Endodermal cell (in vitro differentiated cells): ENCODE data around the gene GART. TPM values are rescaled to one million over a fixed set of nuclear protein-coding genes. Genes with fewer than 3 reads are reported as not detected.
"Not testable (repeated sequence)": the region's sequence is repeated elsewhere in the genome, so short reads cannot be mapped to it uniquely, and the experiment has no call there.

Experiments used
- DNase-seq: peaks from one replicate; pipeline ENCODE4 v3.0.0-alpha.2; 2017
- H3K27ac ChIP-seq: 2 replicates; pipeline ENCODE4 v1.5.1; 2013; ENCODE audit warnings: mild to moderate bottlenecking, low read depth, low read length, moderate library complexity
- H3K27me3 ChIP-seq: 2 replicates; pipeline ENCODE4 v1.6.1; 2013; ENCODE audit warnings: mild to moderate bottlenecking, low read length, moderate library complexity; ENCODE audit not compliant: insufficient read depth, control insufficient read depth, poor library complexity, severe bottlenecking
- H3K36me3 ChIP-seq: 2 replicates; pipeline ENCODE4 v1.7.0; 2013; ENCODE audit warnings: mild to moderate bottlenecking, low read length, moderate library complexity; ENCODE audit not compliant: control insufficient read depth, insufficient read depth
- H3K4me1 ChIP-seq: one replicate; pipeline ENCODE4 v1.7.0; 2013; ENCODE audit warnings: low read length; ENCODE audit not compliant: control insufficient read depth, insufficient read depth
- H3K4me3 ChIP-seq: 2 replicates; pipeline ENCODE4 v1.5.1; 2013; ENCODE audit warnings: mild to moderate bottlenecking, low read length, moderate library complexity
- H3K9ac ChIP-seq: 2 replicates; pipeline ENCODE4 v1.6.1; 2013; ENCODE audit warnings: mild to moderate bottlenecking, low read length, moderate library complexity; ENCODE audit not compliant: poor library complexity, severe bottlenecking; ENCODE audit errors: extremely low read depth
- H3K9me3 ChIP-seq: 2 replicates; pipeline ENCODE4 v1.6.1; 2013; ENCODE audit warnings: mild to moderate bottlenecking, low read length, moderate library complexity; ENCODE audit not compliant: control insufficient read depth
- H3K27ac Mint-ChIP-seq: 2 replicates; pipeline ENCODE4 v1.8.0; 2020; ENCODE audit warnings: mixed read lengths
- H3K27me3 Mint-ChIP-seq: 2 replicates; pipeline ENCODE4 v1.8.0; 2021; ENCODE audit warnings: mild to moderate bottlenecking, mixed read lengths; ENCODE audit not compliant: insufficient read depth
- H3K36me3 Mint-ChIP-seq: 2 replicates; pipeline ENCODE4 v1.8.0; 2020; ENCODE audit warnings: low read depth, mixed read lengths
- H3K4me1 Mint-ChIP-seq: 2 replicates; pipeline ENCODE4 v1.8.0; 2020; ENCODE audit warnings: mixed read lengths
- H3K4me3 Mint-ChIP-seq: 2 replicates; pipeline ENCODE4 v1.8.0; 2020; ENCODE audit warnings: mild to moderate bottlenecking, moderate library complexity, mixed read lengths
- H3K9me3 Mint-ChIP-seq: 2 replicates; pipeline ENCODE4 v1.8.0; 2020; ENCODE audit warnings: mild to moderate bottlenecking, mixed read lengths
- CTCF ChIP-seq: fragments of 200-600 bp; sonication (generic); conservative IDR thresholded peaks from 2 replicates; pipeline ENCODE4 v1.5.0; 2021; ENCODE audit warnings: antibody characterized with exemption, mild to moderate bottlenecking
- WGBS, 2 experiments: methylation state at CpG; one replicate each; pipeline versions ENCODE4 v1.1.5 to v1.1.7; 2013; ENCODE audit warnings: missing lambda C conversion rate in 2 of 2, mixed read lengths in 1 of 2; ENCODE audit not compliant: insufficient coverage in 1 of 2, insufficient read length in 1 of 2; 5-methylcytosine and 5-hydroxymethylcytosine counted together
- total RNA-seq, 2 donors: library from RNA; stranded (reverse); fragmentation: NEBNext Ultra II Directional in 1 of 2; extraction: Animal tissue kit (Norgen Biotek cat#: 25700) in 1 of 2; gene quantifications; 2 replicates in 1 of 2; 3 replicates in 1 of 2; pipeline ENCODE4 v1.2.1, GENCODE V29; 2021

Gene GART
- total RNA-seq, 2 donors from 2014 or later, result 125 to 150 TPM

GRCh38 chr21:33512481-33512880 is 29.4 kb downstream of the GART start:
- Mint-ChIP-seq H3K4me1 (no peaks in the 10 kb centered on the region), H3K27me3 (no peaks in the 10 kb centered on the region)

GRCh38 chr21:33511639-33512038 is 30.3 kb downstream of the GART start:
- Histone ChIP-seq H3K27me3 (no peaks in the 10 kb centered on the region), H3K36me3 (peaks cover 92% of the 10 kb centered on the region), H3K9me3 (peaks cover 7% of the 10 kb centered on the region), H3K4me3 (no peak overlapping the region), H3K4me1 (no peaks in the 10 kb centered on the region), H3K9ac (no peak overlapping the region), H3K27ac (no peak overlapping the region)
- peaks cover 4% of the 10 kb centered on the region for H3K9me3 Mint-ChIP-seq
- no peak for DNase-seq
- no peaks in the 10 kb centered on the region for H3K4me1 Mint-ChIP-seq
- no peak overlapping the region for H3K4me3 Mint-ChIP-seq
- peaks cover 80% of the 10 kb centered on the region for H3K36me3 Mint-ChIP-seq
- WGBS, 2 experiments, result 92 to 100% methylated on average over 3 to 4 of the region's 4 CpGs
- TF ChIP-seq CTCF, result no peak
- no peak overlapping the region for H3K27ac Mint-ChIP-seq
- H3K27me3 Mint-ChIP-seq, result no peaks in the 10 kb centered on the region

More at GRCh38 chr21:33512481-33512880, 29.4 kb downstream of the GART start:
- Histone ChIP-seq H3K27me3 (no peaks in the 10 kb centered on the region), H3K36me3 (peaks cover 92% of the 10 kb centered on the region), H3K9me3 (peaks cover 2% of the 10 kb centered on the region), H3K27ac (no peak overlapping the region), H3K4me3 (no peak overlapping the region), H3K4me1 (no peaks in the 10 kb centered on the region), H3K9ac (no peak overlapping the region)
- no peak for DNase-seq
- TF ChIP-seq CTCF, result no peak
- 92 to 97% methylated on average over 2 to 3 of the region's 3 CpGs for WGBS, 2 experiments
- Mint-ChIP-seq H3K4me3 (no peak overlapping the region), H3K27ac (no peak overlapping the region), H3K36me3 (peaks cover 80% of the 10 kb centered on the region), H3K9me3 (no peaks in the 10 kb centered on the region)

GRCh38 chr21:33510826-33511225 is 31.1 kb downstream of the GART start:
- H3K27me3 Mint-ChIP-seq, result no peaks in the 10 kb centered on the region
- H3K27ac Mint-ChIP-seq, result no peak overlapping the region
- Histone ChIP-seq H3K4me1 (no peaks in the 10 kb centered on the region), H3K27ac (no peak overlapping the region), H3K4me3 (no peak overlapping the region), H3K9me3 (peaks cover 7% of the 10 kb centered on the region), H3K9ac (no peak overlapping the region), H3K36me3 (peaks cover 90% of the 10 kb centered on the region), H3K27me3 (no peaks in the 10 kb centered on the region)
- peaks cover 79% of the 10 kb centered on the region for H3K36me3 Mint-ChIP-seq
- no peak overlapping the region for H3K4me3 Mint-ChIP-seq
- WGBS, 2 experiments, result 96 to 100% methylated on average over 6 to 8 of the region's 8 CpGs
- no peak for DNase-seq
- H3K9me3 Mint-ChIP-seq, result peaks cover 4% of the 10 kb centered on the region
- H3K4me1 Mint-ChIP-seq, result no peaks in the 10 kb centered on the region
- no peak for TF ChIP-seq CTCF

GRCh38 chr21:33507003-33507402 is 34.9 kb downstream of the GART start:
- 88% methylated on average over 1 of the region's 1 CpG; no CpG with 5 or more reads in 1 of the 2 experiments for WGBS, 2 experiments
- H3K9ac ChIP-seq, H3K27ac Mint-ChIP-seq, H3K9me3 ChIP-seq, H3K4me1 Mint-ChIP-seq, H3K27me3 ChIP-seq, DNase-seq, H3K4me1 ChIP-seq, H3K9me3 Mint-ChIP-seq, H3K27me3 Mint-ChIP-seq, H3K4me3 Mint-ChIP-seq, H3K4me3 ChIP-seq, H3K27ac ChIP-seq: not testable (repeated sequence)
- H3K36me3 Mint-ChIP-seq, result peaks cover 85% of the 10 kb centered on the region
- H3K36me3 ChIP-seq, result peaks cover 81% of the 10 kb centered on the region
